SHP77 treated with DMSO at 0.1 percent for 48 hours (cell line): ENCODE data around the gene SLIT3.

Experiments
- DNase-seq: peaks from one replicate; lab custom pipeline; 2025; lab: John Stamatoyannopoulos, UW

Gene SLIT3

GRCh38 chr5:169080448-169080911 is 220.5 kb downstream of the SLIT3 start:
- no peak for DNase-seq

- no peak for DNase-seq
Measured at GRCh38 chr5:169079697-169080096, 221.2 kb downstream of the SLIT3 start.

GRCh38 chr5:169074839-169075238 is 226.1 kb downstream of the SLIT3 start:
- no peak for DNase-seq

GRCh38 chr5:169072233-169072632 is 228.7 kb downstream of the SLIT3 start:
- DNase-seq, result no peak

GRCh38 chr5:169070413-169070812 is 230.5 kb downstream of the SLIT3 start:
- DNase-seq, result no peak

GRCh38 chr5:169067751-169068173 is 233.2 kb downstream of the SLIT3 start:
- no peak for DNase-seq

GRCh38 chr5:169065400-169065799 is 235.5 kb downstream of the SLIT3 start:
- DNase-seq, result no peak

GRCh38 chr5:169064093-169064492 is 236.8 kb downstream of the SLIT3 start:
- no peak for DNase-seq

GRCh38 chr5:169063316-169063953 is 237.5 kb downstream of the SLIT3 start:
- no peak for DNase-seq

GRCh38 chr5:169062690-169063089 is 238.2 kb downstream of the SLIT3 start:
- DNase-seq, result no peak

- no peak for DNase-seq
Measured at GRCh38 chr5:169054506-169054905, 246.4 kb downstream of the SLIT3 start.

GRCh38 chr5:169052207-169052606 is 248.7 kb downstream of the SLIT3 start:
- DNase-seq, result no peak

GRCh38 chr5:169051351-169051750 is 249.6 kb downstream of the SLIT3 start:
- DNase-seq, result no peak

- no peak for DNase-seq
Measured at GRCh38 chr5:169050636-169051035, 250.3 kb downstream of the SLIT3 start.

GRCh38 chr5:169050146-169050571 is 250.8 kb downstream of the SLIT3 start:
- no peak for DNase-seq

- DNase-seq, result no peak
Measured at GRCh38 chr5:169049712-169050111, 251.2 kb downstream of the SLIT3 start.

GRCh38 chr5:169048181-169049125 is 252.5 kb downstream of the SLIT3 start:
- no peak for DNase-seq

- no peak for DNase-seq
Measured at GRCh38 chr5:169044962-169045361, 256.0 kb downstream of the SLIT3 start.

GRCh38 chr5:169041180-169041579 is 259.8 kb downstream of the SLIT3 start:
- no peak for DNase-seq

GRCh38 chr5:169039592-169039991 is 261.3 kb downstream of the SLIT3 start:
- no peak for DNase-seq

GRCh38 chr5:169037466-169037865 is 263.5 kb downstream of the SLIT3 start:
- DNase-seq, result no peak

- DNase-seq, result no peak
Measured at GRCh38 chr5:169036079-169036805, 264.7 kb downstream of the SLIT3 start.
